CD4-positive, alpha-beta T cell treated with Interleukin-21 for 1 hour (primary cell): ENCODE measurements around the gene DDAH1.

ENCODE experiments used
- DNase-seq: peaks from one replicate; pipeline ENCODE4 v3.0.0-alpha.2; 2020

Gene DDAH1

DNA sequence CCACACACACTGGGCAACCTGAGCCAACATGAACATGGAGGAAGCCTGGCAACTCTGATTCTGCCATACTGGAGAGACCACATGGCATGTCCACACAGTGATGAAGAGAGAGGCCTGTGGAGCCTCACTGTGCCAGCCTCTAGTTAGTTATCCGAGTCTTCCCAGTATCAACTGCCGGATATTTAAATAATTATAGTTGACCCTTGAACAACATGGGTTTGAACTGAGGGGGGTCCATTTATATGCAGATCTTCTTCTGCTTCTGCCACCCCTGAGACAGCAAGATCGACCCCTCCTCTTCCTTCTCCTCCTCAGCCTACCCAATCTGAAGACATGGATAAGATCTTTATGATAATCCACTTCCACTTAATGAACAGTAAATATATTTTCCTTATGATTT, 27.8 kb downstream of the DDAH1 start:
- DNase-seq, result no peak

DNA sequence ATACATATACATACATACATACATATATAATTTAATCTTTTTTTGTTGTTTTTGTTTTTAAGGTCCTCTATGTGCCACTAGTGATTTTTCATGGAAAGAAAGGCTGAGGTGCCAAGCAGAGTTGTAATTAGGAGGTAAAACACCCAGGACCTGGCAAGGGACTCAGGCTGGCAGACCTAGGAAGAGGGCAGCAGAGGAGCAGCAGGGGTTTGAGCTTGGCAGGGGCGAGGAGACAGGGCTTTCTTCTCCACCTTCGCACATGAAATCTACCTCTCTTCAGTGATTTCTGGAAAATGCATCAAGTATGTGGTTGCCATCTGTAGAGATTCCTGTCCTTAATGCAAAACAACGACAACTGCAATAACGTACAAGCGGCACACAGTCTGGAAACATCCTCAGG, 31.9 kb downstream of the DDAH1 start:
- DNase-seq, result no peak

DNA sequence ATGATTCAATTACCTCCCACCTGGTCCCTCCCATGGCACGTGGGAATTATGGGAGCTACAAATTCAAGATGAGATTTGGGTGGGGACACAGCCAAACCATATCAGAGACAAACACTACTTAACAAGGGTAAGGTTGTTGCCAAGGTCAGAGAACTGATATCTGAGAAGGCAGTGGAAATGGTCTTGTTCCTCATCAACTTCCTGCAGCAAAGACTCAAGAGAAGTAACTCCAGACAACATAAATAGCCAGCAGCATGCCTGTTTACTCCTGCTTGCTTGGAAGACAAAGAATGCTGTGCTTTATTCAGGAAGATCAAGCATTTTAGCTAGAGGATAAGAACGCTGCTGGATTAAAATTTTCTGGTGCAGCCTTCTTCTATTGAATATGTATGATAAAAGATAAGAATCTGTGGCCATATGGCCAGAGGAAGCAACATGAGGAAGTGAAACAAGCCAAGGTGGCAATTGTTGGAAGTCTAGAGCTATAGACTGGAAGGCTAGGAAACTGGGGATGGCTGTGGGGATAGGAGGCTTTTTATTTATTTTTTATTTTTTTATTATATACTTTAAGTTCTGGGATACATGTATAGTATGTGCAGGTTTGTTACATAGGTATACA, 36.4 kb downstream of the DDAH1 start:
- DNase-seq, result no peak

DNA sequence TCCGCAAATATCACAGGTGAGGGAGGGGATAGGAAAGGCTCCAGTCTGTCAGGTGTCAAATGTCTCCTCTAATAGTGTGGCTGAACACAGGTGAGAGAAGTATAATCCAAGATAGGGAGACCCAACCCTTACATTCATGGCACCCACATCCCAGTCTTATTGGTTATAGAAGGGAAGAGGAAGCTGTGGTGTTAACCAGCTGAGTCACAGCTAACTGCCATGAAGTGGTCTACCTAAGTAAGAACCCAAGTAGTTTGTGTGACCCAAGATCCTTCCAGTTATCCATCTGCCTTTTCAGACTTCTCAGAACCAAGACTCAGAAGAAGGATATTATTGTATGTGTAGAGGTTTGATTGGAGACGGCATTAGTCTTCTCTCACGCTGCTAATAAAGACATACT, 37.1 kb downstream of the DDAH1 start:
- DNase-seq, result no peak

DNA sequence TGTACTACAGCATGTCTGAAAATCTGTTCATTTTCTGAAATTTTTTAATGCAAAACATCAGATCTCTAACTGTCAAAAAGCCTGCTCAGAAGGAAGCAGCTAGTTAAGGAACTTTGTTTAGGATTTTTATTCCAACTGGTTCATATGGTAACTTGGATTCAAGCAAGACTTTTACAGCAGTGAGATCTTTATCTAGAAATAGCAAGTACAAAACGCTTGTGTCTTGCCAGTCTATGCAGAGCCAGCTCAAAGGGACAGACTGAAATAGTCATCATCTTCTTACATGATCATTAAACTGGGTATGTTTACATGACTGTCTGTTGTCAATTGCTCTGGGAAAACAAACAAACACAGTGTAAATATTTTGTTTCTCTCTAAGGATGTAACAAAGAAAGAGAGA, 37.6 kb downstream of the DDAH1 start:
- no peak for DNase-seq

DNA sequence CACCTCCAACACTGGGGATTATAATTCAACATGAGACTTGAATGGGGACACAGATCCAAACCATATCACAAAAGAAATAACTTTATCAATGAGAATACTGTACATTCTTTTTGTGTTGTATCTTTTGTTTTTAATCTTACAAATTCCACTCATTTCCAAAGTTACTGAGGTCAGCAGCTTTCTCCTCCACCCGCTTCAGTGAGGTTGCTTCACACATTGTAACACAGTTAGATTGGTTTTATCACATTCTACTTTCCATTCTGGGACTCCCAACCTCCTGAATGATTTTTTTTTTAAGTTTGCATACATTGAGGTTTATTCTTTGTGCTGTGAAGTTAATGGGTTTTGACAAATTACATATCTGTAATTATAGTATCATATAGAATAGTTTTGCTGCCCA, 43.8 kb downstream of the DDAH1 start:
- DNase-seq, result no peak

DNA sequence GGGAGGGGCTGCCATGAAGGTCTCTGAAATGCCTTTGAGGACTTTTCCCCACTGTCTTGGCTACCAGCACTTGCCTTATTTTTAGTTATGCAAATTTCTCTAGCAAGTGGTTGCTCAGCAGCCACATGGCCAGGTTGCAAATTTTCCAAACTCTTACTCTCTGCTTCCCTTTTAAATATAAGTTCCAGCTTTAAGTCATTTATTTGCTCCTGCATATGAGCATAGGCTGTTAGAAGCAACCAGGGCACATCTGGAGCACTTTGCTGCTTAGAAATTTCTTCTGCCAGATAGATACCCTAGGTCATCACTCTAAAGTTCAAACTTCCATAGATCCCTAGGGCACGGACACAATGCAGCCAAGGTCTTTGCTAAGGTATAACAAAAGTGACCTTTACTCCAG, 44.8 kb downstream of the DDAH1 start:
- no peak for DNase-seq

DNA sequence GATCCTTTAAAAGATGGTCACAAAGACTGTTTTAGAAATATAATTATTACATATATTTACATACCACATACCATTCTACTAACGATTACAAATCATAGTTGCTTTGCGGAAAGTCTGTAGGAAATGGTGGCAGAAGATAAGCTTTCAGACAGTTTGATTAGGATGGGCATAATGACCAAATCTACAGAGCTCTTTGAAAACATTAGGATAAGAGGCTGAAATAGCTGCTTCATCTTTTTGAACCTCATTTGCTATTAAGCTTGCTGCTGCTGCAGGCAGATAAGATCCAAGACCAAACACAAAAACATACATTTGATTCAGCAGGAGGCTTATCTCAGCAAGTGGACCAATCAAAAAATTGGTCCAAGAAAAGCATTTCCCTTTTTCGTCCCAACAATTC, 47.1 kb downstream of the DDAH1 start:
- no peak for DNase-seq

DNA sequence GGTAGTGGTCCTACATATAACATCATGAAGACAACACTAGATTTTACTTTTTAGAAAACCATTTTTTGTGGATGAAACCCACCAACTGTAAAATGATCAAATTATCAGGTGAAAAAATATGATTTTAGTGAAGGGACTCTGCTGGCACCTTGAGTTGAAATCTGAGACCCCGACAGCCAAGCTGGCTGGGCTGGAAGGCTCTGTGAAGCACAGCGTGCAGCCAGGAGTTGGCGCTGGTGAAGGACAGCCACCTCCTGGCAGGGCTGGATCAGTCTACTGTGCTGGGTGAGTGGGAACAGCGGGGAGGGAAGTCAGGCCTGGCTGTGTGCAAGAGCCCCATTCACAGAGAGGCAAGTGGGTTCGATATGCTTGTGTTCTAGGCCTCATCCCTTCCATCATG, 47.9 kb downstream of the DDAH1 start:
- DNase-seq, result no peak

DNA sequence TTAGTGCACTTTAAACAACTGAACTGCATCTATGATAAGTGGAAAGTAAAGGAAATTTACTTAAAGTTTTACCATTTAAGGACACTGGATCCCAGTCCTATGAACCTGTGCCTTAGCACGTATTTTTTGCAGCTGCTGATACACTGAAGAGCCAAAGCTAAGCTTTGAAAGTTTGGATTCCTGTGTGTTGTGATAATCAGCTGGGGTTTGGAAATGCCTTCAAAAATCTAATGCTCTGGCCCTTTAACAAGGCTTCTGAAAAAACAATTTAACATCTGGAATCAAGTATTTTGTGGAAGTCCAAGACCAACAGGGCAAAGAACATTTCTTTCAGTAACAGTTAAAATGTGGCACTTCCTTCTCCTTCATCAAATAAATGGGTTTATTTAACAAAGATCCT, 51.8 kb downstream of the DDAH1 start:
- no peak for DNase-seq

DNA sequence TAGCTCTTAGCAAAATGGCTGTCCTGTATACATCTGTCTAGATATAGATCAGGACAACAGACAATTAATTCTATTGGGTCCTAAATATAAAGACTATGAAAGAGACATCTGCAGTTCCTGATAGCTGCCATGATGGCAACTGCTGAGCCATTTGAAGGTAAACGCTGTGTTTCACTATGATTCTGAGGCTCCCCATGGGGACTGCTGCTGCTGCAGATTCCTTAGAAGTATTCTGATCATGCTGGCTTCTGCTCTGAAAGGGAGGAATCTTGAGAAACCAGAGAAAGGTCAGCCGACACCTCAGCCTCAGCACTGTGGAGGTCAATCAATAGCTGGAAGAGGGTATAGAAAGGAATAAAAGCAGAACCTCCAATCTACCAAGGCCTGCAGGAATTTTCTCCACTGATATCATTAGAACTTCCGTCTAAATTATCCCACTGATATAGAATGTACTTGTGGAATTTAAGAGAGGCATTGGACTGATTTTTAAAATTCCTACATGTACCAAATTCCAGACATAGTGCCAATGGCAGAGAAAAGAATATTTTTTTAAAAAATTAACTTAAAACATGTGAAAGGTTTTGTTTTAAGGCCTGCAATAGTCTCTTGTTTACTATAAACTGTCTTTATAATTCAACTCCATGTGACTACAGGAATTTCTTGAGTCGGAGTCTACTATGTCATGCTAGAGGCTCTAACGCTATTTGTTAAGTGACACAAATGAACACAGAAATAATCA, 53.2 kb downstream of the DDAH1 start:
- DNase-seq, result no peak

DNA sequence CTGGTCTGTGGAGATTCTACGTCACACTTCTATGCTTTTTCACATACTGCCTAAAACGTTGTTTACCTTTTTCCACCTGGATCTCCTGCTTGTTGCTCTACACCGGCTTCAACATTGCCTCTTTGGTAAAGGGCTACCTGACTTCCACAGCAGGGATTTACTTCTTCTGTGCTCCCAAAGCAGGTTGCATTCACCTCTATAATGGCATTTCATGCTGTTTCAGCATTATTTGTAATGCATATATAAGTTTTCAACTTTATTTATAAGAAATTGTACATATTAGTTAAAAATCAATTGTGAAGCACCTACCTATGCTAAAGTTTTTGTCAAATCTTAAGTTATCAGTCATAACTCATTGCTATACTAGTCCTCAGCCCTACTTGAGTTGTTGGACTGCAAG, 55.4 kb downstream of the DDAH1 start:
- no peak for DNase-seq

DNA sequence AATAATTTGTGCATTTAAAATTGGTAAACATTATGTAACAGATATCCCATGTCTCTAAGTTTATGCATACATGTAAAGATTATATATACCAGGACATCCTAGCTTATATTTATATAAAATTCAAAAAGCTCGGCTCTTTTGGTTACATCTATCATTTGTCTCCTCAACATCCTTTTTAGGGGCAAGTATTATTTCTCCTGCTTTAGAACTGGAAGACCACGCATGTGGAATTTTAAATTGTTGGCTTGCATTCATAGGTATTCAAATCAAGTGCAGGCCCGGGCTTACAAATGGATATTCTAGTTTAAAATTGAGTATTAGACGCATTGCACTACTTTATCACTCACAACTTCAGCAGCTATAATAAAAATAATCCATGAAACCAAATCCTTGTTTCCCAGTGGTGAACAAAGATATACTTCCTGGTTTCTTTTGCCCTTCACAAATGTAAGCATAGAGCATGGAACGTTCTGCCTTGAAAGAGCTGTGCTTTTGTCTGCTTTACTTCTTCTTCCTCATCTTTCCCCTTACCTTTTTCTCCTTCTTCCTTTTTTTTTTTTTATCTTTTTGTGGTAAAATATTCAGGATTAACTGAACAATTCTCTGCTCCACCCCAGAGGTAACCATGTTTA, 57.1 kb downstream of the DDAH1 start:
- no peak for DNase-seq

DNA sequence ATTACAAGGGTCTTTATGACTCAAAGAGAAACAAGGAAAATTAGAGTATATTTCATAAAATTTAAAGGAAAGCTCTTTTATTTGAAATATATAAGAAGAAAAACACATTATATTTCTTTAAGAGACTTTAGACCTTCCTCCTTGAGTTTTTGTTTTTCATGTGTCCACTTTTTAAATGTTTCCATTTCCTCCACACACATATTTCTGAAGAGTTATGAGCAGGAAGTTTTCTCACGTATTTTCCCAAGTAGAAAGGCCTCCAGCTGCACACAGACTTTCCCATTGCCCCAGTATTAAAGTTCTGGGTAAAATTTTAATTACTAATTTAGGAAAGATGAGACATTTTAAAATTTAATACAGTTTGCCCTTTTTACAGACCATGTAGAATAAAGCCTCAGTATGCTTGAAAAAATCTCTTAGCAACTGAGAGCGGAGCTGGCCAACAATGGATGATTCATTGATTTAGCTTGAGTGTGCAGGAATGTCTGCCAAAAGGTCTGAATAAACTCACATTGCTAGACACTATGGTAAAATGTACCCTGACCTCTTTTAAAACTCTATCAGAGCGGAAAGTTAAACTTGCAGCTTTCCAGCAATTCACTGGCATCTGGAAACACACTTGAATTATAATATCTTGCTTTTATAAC, 57.9 kb downstream of the DDAH1 start:
- DNase-seq, result no peak

DNA sequence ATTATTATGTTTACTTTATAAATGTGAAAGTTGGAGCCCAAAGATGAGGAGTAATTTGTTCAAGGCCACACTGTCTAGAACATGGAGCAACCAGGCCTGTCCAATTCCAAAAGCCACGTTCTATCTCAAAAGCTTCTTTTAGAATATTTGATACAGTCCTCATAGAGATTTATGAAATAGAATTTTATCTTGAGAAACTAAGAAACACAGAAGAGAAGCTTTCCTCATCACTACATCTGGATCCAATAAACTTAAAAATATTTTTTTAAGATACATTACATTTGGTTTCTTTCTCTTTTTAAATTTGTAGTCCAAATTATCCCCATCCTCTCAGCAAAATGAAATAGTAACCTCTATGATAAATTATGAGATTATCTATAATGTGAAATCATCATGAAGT, 58.9 kb downstream of the DDAH1 start:
- DNase-seq, result no peak

DNA sequence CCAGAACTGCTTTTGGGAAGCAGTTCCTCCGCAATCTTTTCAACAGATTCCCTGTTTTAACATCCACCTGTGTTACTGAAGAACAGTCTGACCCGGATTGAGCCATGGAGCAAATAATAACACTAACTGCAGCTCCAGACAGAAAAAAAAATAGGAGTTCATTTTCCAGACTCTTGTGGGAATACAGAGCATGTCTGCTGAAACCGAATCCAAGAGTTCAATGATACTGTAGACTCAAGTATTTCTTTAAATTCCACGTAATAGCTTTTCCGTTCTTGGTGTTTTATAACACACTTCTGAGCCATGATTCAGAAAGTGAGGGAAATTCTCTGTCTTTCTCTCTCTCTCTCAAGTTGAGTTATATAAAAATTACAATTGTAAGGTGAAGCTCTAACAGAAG, 60.6 kb downstream of the DDAH1 start:
- DNase-seq, result no peak

DNA sequence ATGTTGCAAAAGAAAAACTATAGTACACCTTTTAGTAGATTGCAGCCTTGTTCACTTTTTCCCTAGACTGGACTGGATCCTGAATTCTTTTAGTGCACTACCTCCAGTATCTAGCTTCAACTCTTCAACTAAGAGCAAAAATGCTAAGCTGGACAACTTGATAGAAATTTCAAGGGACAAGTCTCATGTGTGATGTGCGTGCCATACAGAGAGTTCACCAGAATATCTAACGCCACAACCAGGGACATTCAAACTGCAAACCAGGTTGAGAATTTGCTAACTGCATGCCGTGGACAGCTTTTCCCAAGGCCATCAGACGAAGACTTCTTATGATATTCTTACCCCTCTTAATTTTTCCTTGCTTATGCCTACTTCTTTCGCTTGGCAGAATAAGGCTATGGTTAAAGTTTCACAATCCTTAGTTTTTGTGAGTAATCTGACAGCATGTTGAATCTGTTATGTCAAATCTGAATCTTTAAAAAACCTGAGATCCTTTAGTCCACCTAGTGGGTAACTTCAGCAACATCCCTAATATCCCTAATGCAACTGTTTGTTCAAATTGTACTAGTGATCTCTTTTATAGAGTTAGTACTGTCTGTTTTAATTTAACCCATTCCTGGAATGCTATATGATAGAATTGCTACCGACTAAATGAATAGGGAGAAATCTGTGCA, 66.4 kb downstream of the DDAH1 start:
- no peak for DNase-seq

DNA sequence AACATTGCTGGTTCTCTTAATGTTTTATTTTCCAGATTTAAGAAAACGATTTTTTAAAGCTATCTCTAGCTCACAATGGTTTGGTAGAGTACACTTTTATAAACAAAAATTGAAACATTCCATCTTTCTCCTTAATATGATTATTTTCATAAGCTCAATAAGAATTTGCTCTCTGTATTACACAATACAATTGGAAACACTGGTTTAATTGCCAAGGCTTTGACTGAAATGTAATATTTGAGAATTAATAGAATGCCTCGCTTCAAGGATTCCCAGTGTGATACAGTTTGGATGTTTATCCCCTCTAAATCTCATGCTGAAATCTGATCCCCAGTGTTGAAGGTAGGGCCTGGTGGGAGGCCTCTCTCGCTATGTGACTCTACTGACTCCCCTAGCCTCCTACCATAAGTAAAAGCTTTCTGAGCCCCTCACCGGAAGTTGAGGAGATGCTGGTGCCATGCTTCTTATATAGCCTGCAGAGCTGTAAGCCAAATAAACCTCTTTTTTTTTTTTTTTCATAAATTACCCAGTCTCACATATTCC, 67.4 kb downstream of the DDAH1 start:
- no peak for DNase-seq

DNA sequence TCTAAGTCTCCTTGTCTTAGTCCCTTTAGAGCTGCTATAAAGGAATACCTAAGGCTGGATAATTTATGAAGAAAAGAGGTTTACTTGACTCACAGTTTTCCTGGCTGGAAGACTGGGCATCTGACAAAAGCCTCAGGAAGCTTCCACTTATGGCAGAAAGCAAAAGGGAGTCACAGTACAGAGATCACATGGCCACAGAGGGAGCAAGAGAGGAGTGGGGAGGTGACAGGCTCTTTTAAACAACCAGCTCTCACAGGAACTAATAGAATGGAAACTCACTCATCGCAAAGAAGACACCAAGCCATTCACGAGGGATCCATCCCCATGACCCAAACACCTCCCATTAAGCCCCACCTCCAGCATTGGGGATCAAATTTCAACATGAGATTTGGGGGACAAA, 68.8 kb downstream of the DDAH1 start:
- no peak for DNase-seq

DNA sequence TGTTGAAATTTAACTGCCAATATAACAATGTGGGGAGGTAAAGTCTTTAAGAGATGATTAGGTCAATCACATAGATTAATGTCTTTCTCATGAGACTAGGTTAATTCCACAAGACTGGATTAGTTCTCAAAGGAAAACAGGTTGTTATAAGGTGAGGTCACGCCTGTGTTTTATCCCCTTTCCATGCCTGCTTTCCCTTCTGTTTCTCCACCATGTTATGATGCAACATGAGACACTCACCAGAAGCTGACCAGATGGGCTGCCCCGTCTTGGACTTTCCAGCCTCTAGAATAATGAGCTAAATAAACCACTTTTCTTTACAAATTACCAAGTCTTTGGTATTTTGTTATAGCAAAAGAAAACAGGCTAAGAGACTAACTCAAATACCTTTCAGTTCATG, 70.8 kb downstream of the DDAH1 start:
- DNase-seq, result no peak

DNA sequence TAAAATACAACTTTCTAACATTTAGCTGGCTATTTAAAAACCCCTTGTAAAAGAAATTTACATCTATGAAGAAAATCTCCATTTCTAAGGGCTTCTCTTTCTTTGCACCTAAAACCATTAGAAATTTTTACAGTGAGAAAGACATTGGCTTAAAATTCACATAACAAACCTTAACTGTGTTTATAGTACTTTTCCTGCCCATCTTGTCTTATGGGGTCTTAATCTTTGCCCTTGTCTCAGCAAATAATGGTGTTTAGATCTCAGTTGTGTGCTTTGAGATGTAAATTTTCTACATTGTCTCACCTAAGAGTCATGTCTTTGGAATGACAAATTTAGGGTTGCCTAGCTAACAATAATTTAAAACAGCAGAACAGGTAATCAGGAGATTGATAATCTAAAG, 71.5 kb downstream of the DDAH1 start:
- no peak for DNase-seq

DNA sequence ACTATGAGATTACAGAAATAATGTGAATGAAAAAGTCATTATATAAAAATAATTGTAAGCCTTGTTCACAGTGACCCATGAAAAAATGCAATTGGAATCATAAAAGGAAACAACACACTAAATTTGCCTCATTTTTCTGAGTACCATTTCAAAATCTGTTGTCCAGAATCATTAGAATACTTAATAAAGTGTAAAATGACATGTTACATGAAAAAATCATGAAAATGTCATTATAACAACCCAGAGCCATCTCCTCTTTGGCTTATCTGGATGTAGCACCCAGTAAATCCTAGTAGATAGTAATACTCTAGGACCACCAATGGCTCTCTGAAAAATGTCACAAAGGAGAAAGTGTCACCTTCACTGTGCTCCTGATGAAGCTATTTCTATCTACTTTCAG, 76.5 kb downstream of the DDAH1 start:
- DNase-seq, result no peak

DNA sequence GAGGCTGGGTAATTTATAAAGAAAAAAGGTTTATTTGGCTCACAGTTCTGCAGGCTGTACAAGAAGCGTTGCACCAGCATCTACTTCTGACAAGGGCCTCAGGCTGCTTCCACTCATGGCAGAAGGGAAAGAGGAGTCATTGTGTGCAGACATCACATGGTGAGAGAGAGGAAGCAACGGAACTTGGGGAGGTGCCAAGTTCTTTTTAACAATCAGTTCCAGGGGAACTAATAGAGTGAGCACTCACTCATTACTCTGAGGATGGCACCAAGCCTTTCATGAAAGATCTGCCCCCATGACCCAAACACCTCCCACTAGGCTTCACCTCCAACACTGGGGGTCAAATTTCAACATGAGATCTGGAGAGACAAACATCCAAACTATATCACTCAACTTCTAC, 77.2 kb downstream of the DDAH1 start:
- no peak for DNase-seq
